ENCODE results near the gene PIP5K1C. TPM values are rescaled to one million over a fixed set of nuclear protein-coding genes. Genes with fewer than 3 reads are reported as not detected.

Gene PIP5K1C
- total RNA-seq, 3 donors from 2014 or later (not counting 1 experiment from before 2014, with no cell fraction given): 35.0 to 49.2 (median 36.8) TPM

DNA sequence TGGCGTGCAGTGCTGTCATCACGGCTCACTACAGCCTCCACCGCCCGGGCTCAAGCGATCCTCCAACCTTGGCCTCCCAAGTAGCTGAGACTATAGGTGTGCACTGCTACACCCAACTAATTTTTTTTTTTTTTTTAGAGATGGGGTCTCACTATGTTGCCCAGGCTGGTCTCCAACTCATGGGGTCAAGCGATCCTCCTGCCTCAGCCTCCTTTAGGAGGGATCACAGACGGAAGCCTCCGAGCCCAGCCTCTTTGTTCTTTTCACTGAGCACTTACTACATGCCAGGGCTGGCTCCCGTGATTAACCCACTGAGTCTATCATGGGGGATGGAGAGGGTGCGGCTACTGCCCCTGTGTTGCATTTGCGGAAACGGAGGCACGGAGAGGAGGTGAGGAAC lies 60.8 kb downstream of the PIP5K1C start:
- H3K9me3 Mint-ChIP-seq: no peaks in the 10 kb centered on the region
- Histone ChIP-seq H3K4me1 (ENCODE audit: control insufficient read depth, insufficient read depth, low read length) (no peaks in the 10 kb centered on the region), H3K36me3 (ENCODE audit: control insufficient read depth, insufficient read depth, low read length) (peaks cover 16% of the 10 kb centered on the region), H3K27ac (ENCODE audit: low read length) (no peak overlapping the region), H3K9me3 (ENCODE audit: control insufficient read depth, insufficient read depth, low read length) (no peaks in the 10 kb centered on the region), H3K27me3 (ENCODE audit: control insufficient read depth, insufficient read depth, low read length) (no peaks in the 10 kb centered on the region), H3K4me3 (ENCODE audit: low read length) (no peak overlapping the region)
- ATAC-seq (no peak), DNase-seq (no peak)
- no peaks in the 10 kb centered on the region for H3K36me3 Mint-ChIP-seq
- H3K27ac Mint-ChIP-seq: peak overlapping the region in 1 of 2 donors; percentile 64
- H3K27me3 Mint-ChIP-seq (ENCODE audit: low read depth in 2 of 2): no peaks in the 10 kb centered on the region
- peaks cover 0 to 3% of the 10 kb centered on the region in 2 donors for H3K4me1 Mint-ChIP-seq
- 99% methylated on average over 13 of the region's 13 CpGs for WGBS (ENCODE audit: insufficient coverage)
- intact Hi-C loops (cut with micrococcal nuclease): no loop called here
- no peak overlapping the region for H3K4me3 Mint-ChIP-seq
- TF ChIP-seq CTCF (IDR thresholded peaks at IDR 0.05): no peak

- Histone ChIP-seq H3K4me1 (ENCODE audit: control insufficient read depth, insufficient read depth, low read length) (no peaks in the 10 kb centered on the region), H3K27me3 (ENCODE audit: control insufficient read depth, insufficient read depth, low read length) (no peaks in the 10 kb centered on the region), H3K4me3 (ENCODE audit: low read length) (no peak overlapping the region), H3K9me3 (ENCODE audit: control insufficient read depth, insufficient read depth, low read length) (no peaks in the 10 kb centered on the region), H3K36me3 (ENCODE audit: control insufficient read depth, insufficient read depth, low read length) (peaks cover 16% of the 10 kb centered on the region), H3K27ac (ENCODE audit: low read length) (no peak overlapping the region)
- Mint-ChIP-seq H3K36me3 (no peaks in the 10 kb centered on the region), H3K27ac (no peak overlapping the region), H3K9me3 (no peaks in the 10 kb centered on the region), H3K4me3 (no peak overlapping the region), H3K27me3 (ENCODE audit: low read depth in 2 of 2) (no peaks in the 10 kb centered on the region), H3K4me1 (peaks cover 0 to 6% of the 10 kb centered on the region in 2 donors)
- WGBS (ENCODE audit: insufficient coverage): 94% methylated on average over 55 of the region's 55 CpGs
- no peak for DNase-seq
- intact Hi-C loops (cut with micrococcal nuclease): no loop called here
- ATAC-seq: no peak
- no peak for TF ChIP-seq CTCF (IDR thresholded peaks at IDR 0.05)
Observed at GRCh38 chr19:3638208-3639193, 61.8 kb downstream of the PIP5K1C start.

GRCh38 chr19:3637621-3638020 lies 62.6 kb downstream of the PIP5K1C start:
- Histone ChIP-seq H3K4me3 (ENCODE audit: low read length) (no peak overlapping the region), H3K36me3 (ENCODE audit: control insufficient read depth, insufficient read depth, low read length) (peaks cover 16% of the 10 kb centered on the region), H3K27ac (ENCODE audit: low read length) (no peak overlapping the region), H3K9me3 (ENCODE audit: control insufficient read depth, insufficient read depth, low read length) (no peaks in the 10 kb centered on the region), H3K4me1 (ENCODE audit: control insufficient read depth, insufficient read depth, low read length) (no peaks in the 10 kb centered on the region), H3K27me3 (ENCODE audit: control insufficient read depth, insufficient read depth, low read length) (no peaks in the 10 kb centered on the region)
- DNase-seq (no peak), ATAC-seq (no peak)
- intact Hi-C loops (cut with micrococcal nuclease): no loop called here
- Mint-ChIP-seq H3K27me3 (ENCODE audit: low read depth in 2 of 2) (no peaks in the 10 kb centered on the region), H3K9me3 (no peaks in the 10 kb centered on the region), H3K27ac (no peak overlapping the region), H3K36me3 (no peaks in the 10 kb centered on the region), H3K4me3 (no peak overlapping the region), H3K4me1 (peaks cover 0 to 6% of the 10 kb centered on the region in 2 donors)
- TF ChIP-seq CTCF (IDR thresholded peaks at IDR 0.05): no peak
- 97% methylated on average over 23 of the region's 23 CpGs for WGBS (ENCODE audit: insufficient coverage)
